HG03025 (cell line): ENCODE results near the gene EXOSC1.
"Not testable (repeated sequence)": the region's sequence is repeated elsewhere in the genome, so short reads cannot be mapped to it uniquely, and the experiment has no call there.

Experiments used
- ATAC-seq: cut with Tn5 transposase; IDR thresholded peaks from one replicate; pipeline ENCODE4 v1.9.1; 2021; ENCODE audit warnings: mild to moderate bottlenecking, moderate library complexity; ENCODE audit not compliant: unreplicated experiment, low FRiP score

The EXOSC1 gene

GRCh38 chr10:97412891-97413304 is 32.9 kb downstream of the EXOSC1 start:
- ATAC-seq = no peak

GRCh38 chr10:97411406-97411805 is 34.4 kb downstream of the EXOSC1 start:
- ATAC-seq = no peak

GRCh38 chr10:97408496-97408992 is 37.3 kb downstream of the EXOSC1 start:
- no peak for ATAC-seq

GRCh38 chr10:97407952-97408248 is 37.9 kb downstream of the EXOSC1 start:
- ATAC-seq = no peak

GRCh38 chr10:97407211-97407951 is 38.4 kb downstream of the EXOSC1 start:
- peak; percentile 79 for ATAC-seq

GRCh38 chr10:97406483-97406882 is 39.3 kb downstream of the EXOSC1 start:
- not testable (repeated sequence) for ATAC-seq

GRCh38 chr10:97406064-97406463 is 39.7 kb downstream of the EXOSC1 start:
- ATAC-seq = no peak

GRCh38 chr10:97404044-97404443 is 41.8 kb downstream of the EXOSC1 start:
- ATAC-seq = no peak

- no peak for ATAC-seq
Observed at GRCh38 chr10:97401455-97401919, 44.3 kb downstream of the EXOSC1 start.

- ATAC-seq = peak; percentile 95
Observed at GRCh38 chr10:97400665-97401454, 44.9 kb downstream of the EXOSC1 start, which contains the start of gene RRP12. TSS of gene RRP12 (minus strand) at chr10:97401340. CDS start at chr10:97401231, 109 bp downstream.

- no peak for ATAC-seq
Observed at GRCh38 chr10:97399843-97400545, 45.8 kb downstream of the EXOSC1 start.

- ATAC-seq = no peak
Observed at GRCh38 chr10:97396056-97396455, 49.8 kb downstream of the EXOSC1 start.

- ATAC-seq = no peak
Observed at GRCh38 chr10:97393034-97393573, 52.7 kb downstream of the EXOSC1 start.

GRCh38 chr10:97390091-97390490 is 55.7 kb downstream of the EXOSC1 start:
- no peak for ATAC-seq

GRCh38 chr10:97388152-97388551 is 57.7 kb downstream of the EXOSC1 start:
- no peak for ATAC-seq
